IMR-90 (cell line): Measurements from ENCODE around the gene SSBP2. TPM values are rescaled to one million over a fixed set of nuclear protein-coding genes. Genes with fewer than 3 reads are reported as not detected.

Experiments used
- ATAC-seq: fragments of 200-7000 bp; cut with Tn5 transposase; 2 replicates; pipeline ENCODE4 v1.9.1; 2020; ENCODE audit warnings: low read depth, mild to moderate bottlenecking, moderate library complexity
- BruUV-seq: library from RNA; stranded (reverse); fragments of 400-500 nt; replicated peaks from 2 replicates; lab custom pipeline; 2021; lab: Mats Ljungman, UMichigan
- CTCF ChIA-PET: fragments of 300-600 bp; formaldehyde crosslinking; extraction: SDS; loops from one replicate; lab custom pipeline; 2021; ENCODE audit warnings: antibody characterized with exemption; lab: Yijun Ruan, JAX
- POLR2A ChIA-PET: fragments of 300-600 bp; sonication (Branson Sonifier 250); formaldehyde crosslinking; loops from one replicate; lab custom pipeline; 2022; ENCODE audit warnings: antibody characterized with exemption; ENCODE audit not compliant: unreplicated experiment; lab: Charles Lee
- DNase-seq: peaks from one replicate; pipeline ENCODE4 v3.0.0; 2013
- H2AFZ ChIP-seq: replicated peaks from 2 replicates; pipeline ENCODE3; 2013; ENCODE audit warnings: low read length, mild to moderate bottlenecking; ENCODE audit not compliant: poor library complexity
- H2AK5ac ChIP-seq: 2 replicates; pipeline ENCODE4 v1.6.1; 2013; ENCODE audit warnings: low read depth, low read length, inconsistent platforms
- H2AK9ac ChIP-seq: replicated peaks from 2 replicates; pipeline ENCODE3; 2013; ENCODE audit warnings: mild to moderate bottlenecking, low read depth, low read length, moderate library complexity; ENCODE audit not compliant: poor library complexity
- H2BK120ac ChIP-seq: 2 replicates; pipeline ENCODE4 v1.6.1; 2013; ENCODE audit warnings: low read depth, low read length, inconsistent platforms
- H2BK15ac ChIP-seq: 3 replicates; pipeline ENCODE4 v1.6.1; 2013; ENCODE audit warnings: low read depth, low read length, inconsistent platforms
- H2BK20ac ChIP-seq: 2 replicates; pipeline ENCODE4 v1.6.1; 2013; ENCODE audit warnings: low read depth, mild to moderate bottlenecking, inconsistent platforms, low read length, moderate library complexity
- H2BK5ac ChIP-seq: 2 replicates; pipeline ENCODE4 v1.6.1; 2013; ENCODE audit warnings: mild to moderate bottlenecking, low read depth, low read length, inconsistent platforms; ENCODE audit not compliant: poor library complexity, severe bottlenecking
- H3K14ac ChIP-seq: replicated peaks from 2 replicates; pipeline ENCODE4 v1.6.1; 2013; ENCODE audit warnings: low read depth, low read length, inconsistent platforms
- H3K18ac ChIP-seq: 2 replicates; pipeline ENCODE4 v1.6.1; 2013; ENCODE audit warnings: low read depth, low read length, control low read depth
- H3K23ac ChIP-seq: 2 replicates; pipeline ENCODE4 v1.6.1; 2013; ENCODE audit warnings: low read depth, low read length, inconsistent platforms
- H3K27ac ChIP-seq: 2 replicates; pipeline ENCODE4 v1.5.1; 2013; ENCODE audit warnings: mild to moderate bottlenecking, control low read depth, low read length; ENCODE audit not compliant: insufficient read depth
- H3K27me3 ChIP-seq: 2 replicates; pipeline ENCODE4 v1.6.1; 2013; ENCODE audit warnings: low read length; ENCODE audit not compliant: control insufficient read depth, insufficient read depth
- H3K36me3 ChIP-seq: 2 replicates; pipeline ENCODE4 v1.6.1; 2013; ENCODE audit warnings: low read length, mixed read lengths; ENCODE audit not compliant: control insufficient read depth, insufficient read depth
- H3K4ac ChIP-seq: 2 replicates; pipeline ENCODE4 v1.6.1; 2013; ENCODE audit warnings: low read depth, low read length, inconsistent platforms
- H3K4me1 ChIP-seq: 2 replicates; pipeline ENCODE4 v1.6.1; 2013; ENCODE audit warnings: low read length, mixed read lengths; ENCODE audit not compliant: control insufficient read depth, insufficient read depth
- H3K4me2 ChIP-seq: 2 replicates; pipeline ENCODE4 v1.6.1; 2013; ENCODE audit warnings: low read depth, mild to moderate bottlenecking, control low read depth, low read length, moderate library complexity
- H3K4me3 ChIP-seq: 2 replicates; pipeline ENCODE4 v1.5.1; 2013; ENCODE audit warnings: low read depth, mild to moderate bottlenecking, control low read depth, low read length, moderate library complexity; ENCODE audit not compliant: insufficient read depth
- H3K56ac ChIP-seq: 2 replicates; pipeline ENCODE4 v1.6.1; 2013; ENCODE audit warnings: low read length, inconsistent platforms; ENCODE audit not compliant: insufficient read depth; ENCODE audit errors: extremely low read depth
- H3K79me1 ChIP-seq, 2 experiments: 2 replicates each; pipeline ENCODE4 v1.6.1; 2013; ENCODE audit warnings: low read length in 2 of 2, inconsistent platforms in 1 of 2, low read depth in 1 of 2
- H3K9ac ChIP-seq: 2 replicates; pipeline ENCODE4 v1.6.1; 2013; ENCODE audit warnings: low read depth, low read length, control low read depth
- H3K9me1 ChIP-seq: 2 replicates; pipeline ENCODE4 v1.6.1; 2013; ENCODE audit warnings: low read length, inconsistent platforms; ENCODE audit not compliant: insufficient read depth
- H3K9me3 ChIP-seq: 2 replicates; pipeline ENCODE4 v1.6.1; 2013; ENCODE audit warnings: low read length; ENCODE audit not compliant: control insufficient read depth, insufficient read depth
- H4K20me1 ChIP-seq: 2 replicates; pipeline ENCODE4 v1.6.1; 2013; ENCODE audit warnings: low read length, inconsistent platforms; ENCODE audit not compliant: insufficient read depth
- H4K5ac ChIP-seq: 2 replicates; pipeline ENCODE4 v1.6.1; 2013; ENCODE audit warnings: mild to moderate bottlenecking, low read depth, low read length, control low read depth
- H4K8ac ChIP-seq, 2 experiments: 2 replicates each; pipeline ENCODE4 v1.6.1; 2013; ENCODE audit warnings: low read depth in 2 of 2, low read length in 2 of 2, control low read depth in 1 of 2, inconsistent platforms in 1 of 2
- H4K91ac ChIP-seq: 2 replicates; pipeline ENCODE4 v1.6.1; 2013; ENCODE audit warnings: low read depth, low read length, inconsistent platforms; ENCODE audit not compliant: insufficient read depth
- BHLHE40 ChIP-seq: fragments of 150-350 bp; IDR thresholded peaks from 2 replicates; pipeline ENCODE4 v1.6.1; 2016; ENCODE audit warnings: mild to moderate bottlenecking, low read depth, low read length
- CEBPB ChIP-seq: IDR thresholded peaks from 2 replicates; pipeline ENCODE4 v1.6.1; 2012; ENCODE audit warnings: low read depth, low read length, improper control_type of control experiment
- CHD1 ChIP-seq: IDR thresholded peaks from 2 replicates; pipeline ENCODE4 v1.6.1; 2012; ENCODE audit warnings: low read depth, low read length, improper control_type of control experiment
- ELK1 ChIP-seq: fragments of 150-350 bp; IDR thresholded peaks from 2 replicates; pipeline ENCODE4 v1.6.1; 2016; ENCODE audit warnings: low read depth, mild to moderate bottlenecking, low read length, moderate library complexity, borderline replicate concordance
- FOS ChIP-seq: fragments of 150-350 bp; IDR thresholded peaks from 2 replicates; pipeline ENCODE4 v1.6.1; 2016; ENCODE audit warnings: low read depth, low read length
- MAFK ChIP-seq: IDR thresholded peaks from 2 replicates; pipeline ENCODE4 v1.6.1; 2012; ENCODE audit warnings: low read depth, low read length, improper control_type of control experiment
- MAZ ChIP-seq: IDR thresholded peaks from 2 replicates; pipeline ENCODE4 v1.6.1; 2012; ENCODE audit warnings: low read depth, mild to moderate bottlenecking, low read length, improper control_type of control experiment, moderate library complexity, borderline replicate concordance
- MXI1 ChIP-seq: IDR thresholded peaks from 2 replicates; pipeline ENCODE4 v1.6.1; 2012; ENCODE audit warnings: low read depth, mild to moderate bottlenecking, low read length, moderate library complexity, borderline replicate concordance
- NFE2L2 ChIP-seq: fragments of 150-350 bp; IDR thresholded peaks from 2 replicates; pipeline ENCODE4 v1.6.1; 2016; ENCODE audit warnings: low read depth, mild to moderate bottlenecking, low read length
- POLR2A ChIP-seq: IDR thresholded peaks from 2 replicates; pipeline ENCODE4 v1.6.1; 2012; ENCODE audit warnings: mild to moderate bottlenecking, low read depth, low read length
- RAD21 ChIP-seq: IDR thresholded peaks from 2 replicates; pipeline ENCODE4 v1.6.1; 2012; ENCODE audit warnings: low read length, improper control_type of control experiment
- RCOR1 ChIP-seq: IDR thresholded peaks from 2 replicates; pipeline ENCODE4 v1.6.1; 2012; ENCODE audit warnings: mild to moderate bottlenecking, low read length, improper control_type of control experiment; ENCODE audit not compliant: insufficient replicate concordance
- RFX5 ChIP-seq: IDR thresholded peaks from 2 replicates; pipeline ENCODE4 v1.8.0; 2012; ENCODE audit warnings: low read depth, mild to moderate bottlenecking, low read length, moderate library complexity
- SMC3 ChIP-seq: fragments of 150-350 bp; IDR thresholded peaks from 2 replicates; pipeline ENCODE4 v1.6.1; 2016; ENCODE audit warnings: low read depth, mild to moderate bottlenecking, antibody characterized with exemption, low read length, moderate library complexity
- WGBS, 2 experiments: methylation state at CpG; one replicate each; pipeline versions ENCODE4 v1.1.5 to v1.1.7; 2013; ENCODE audit warnings: missing lambda C conversion rate in 2 of 2; ENCODE audit not compliant: insufficient read length in 1 of 2; ENCODE audit errors: extremely low coverage in 2 of 2; 5-methylcytosine and 5-hydroxymethylcytosine counted together
- dilution Hi-C: fragments of 300-500 bp; cut with HindIII; formaldehyde crosslinking; loops from one replicate; pipeline ENCODE4 v1.14.3; 2018; ENCODE audit warnings: low sequenced_read_pairs; ENCODE audit not compliant: unreplicated experiment
- in situ Hi-C: fragments of 300-500 bp; cut with MboI; formaldehyde crosslinking; loops from 3 replicates; pipeline ENCODE4 v1.14.3; 2019; ENCODE audit warnings: low sequenced_read_pairs, inconsistent platforms, mixed read lengths
- intact Hi-C: fragments of 100-400 bp; cut with micrococcal nuclease; formaldehyde crosslinking; loops from 2 replicates; pipeline ENCODE4 v1.10.0; 2022
- polyA plus RNA-seq, 3 experiments: library from polyadenylated mRNA; depleted of rRNA; stranded (reverse); fragments of >200 nt; gene quantifications; 2 replicates each; pipeline ENCODE4 v1.2.3, GENCODE V29; 2012; ENCODE audit warnings: low replicate concordance in 1 of 3
- total RNA-seq: library from RNA; depleted of rRNA; stranded (reverse); fragments of >200 nt; gene quantifications from 2 replicates; pipeline ENCODE4 v1.2.3, GENCODE V29; 2012
- TF ChIP-seq, protein P1 (sequence below): fragments of 150-350 bp; IDR thresholded peaks from 2 replicates; pipeline ENCODE4 v1.6.1; 2017; ENCODE audit warnings: mild to moderate bottlenecking, antibody characterized with exemption, low read length, low read depth
- TF ChIP-seq, protein P2 (sequence below): conservative IDR thresholded peaks from 2 replicates; pipeline ENCODE4 v1.5.1; 2012; ENCODE audit warnings: mild to moderate bottlenecking, low read depth, low read length, improper control_type of control experiment

SSBP2 gene
- total and polyA plus RNA-seq, 2 of the 4 experiments (the other 2 are of a cell fraction), result 38.4 to 42.7 TPM

GRCh38 chr5:81788329-81788728 is 37.4 kb upstream of the SSBP2 start:
- Histone ChIP-seq H2AK5ac (no peak overlapping the region), H2BK120ac (peak overlapping the region; percentile 33), H3K23ac (peak overlapping the region; percentile 3; the same call in 1 of the 2 replicates), H3K4ac (peak overlapping the region; percentile 44), H4K8ac (peak overlapping the region in 1 of 2 experiments; percentile 35; a peak in 2 of 4 replicates), H3K14ac (peak overlapping the region; percentile 20; the same call in 1 of the 2 replicates), H3K4me1 (peaks cover 9% of the 10 kb centered on the region), H3K9me1 (peaks cover 2% of the 10 kb centered on the region; the same call in 1 of the 2 replicates), H3K4me2 (peak overlapping the region; percentile 5; the same call in 1 of the 2 replicates), H3K9me3 (no peaks in the 10 kb centered on the region), H4K5ac (peak overlapping the region; percentile 52), H2AK9ac (no peak overlapping the region), H4K91ac (peak overlapping the region; percentile 43; the same call in 1 of the 2 replicates), H3K79me1 (no peaks in the 10 kb centered on the region), H2BK15ac (no peak overlapping the region; the same call in 2 of the 3 replicates), H3K27me3 (no peaks in the 10 kb centered on the region), H2BK5ac (no peak overlapping the region), H4K20me1 (no peaks in the 10 kb centered on the region), H3K18ac (peak overlapping the region; percentile 61), H3K4me3 (no peak overlapping the region), H3K27ac (peak overlapping the region; percentile 55; the same call in 1 of the 2 replicates), H3K36me3 (no peaks in the 10 kb centered on the region), H2AFZ (no peak overlapping the region), H3K56ac (peak overlapping the region; percentile 38; the same call in 1 of the 2 replicates), H3K9ac (no peak overlapping the region), H2BK20ac (peak overlapping the region; percentile 64)
- dilution Hi-C loops, result no loop called here
- POLR2A ChIA-PET, result no interaction called here
- TF ChIP-seq CHD1 (no peak), MAFK (no peak), SMC3 (no peak), FOS (no peak), CEBPB (no peak), POLR2A (no peak), NFE2L2 (no peak), RFX5 (no peak), BHLHE40 (no peak), RCOR1 (no peak), MXI1 (no peak), ELK1 (no peak), RAD21 (no peak), MAZ (no peak)
- TF ChIP-seq, protein P1, sequence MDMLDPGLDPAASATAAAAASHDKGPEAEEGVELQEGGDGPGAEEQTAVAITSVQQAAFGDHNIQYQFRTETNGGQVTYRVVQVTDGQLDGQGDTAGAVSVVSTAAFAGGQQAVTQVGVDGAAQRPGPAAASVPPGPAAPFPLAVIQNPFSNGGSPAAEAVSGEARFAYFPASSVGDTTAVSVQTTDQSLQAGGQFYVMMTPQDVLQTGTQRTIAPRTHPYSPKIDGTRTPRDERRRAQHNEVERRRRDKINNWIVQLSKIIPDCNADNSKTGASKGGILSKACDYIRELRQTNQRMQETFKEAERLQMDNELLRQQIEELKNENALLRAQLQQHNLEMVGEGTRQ, result no peak
- TF ChIP-seq, protein P2, sequence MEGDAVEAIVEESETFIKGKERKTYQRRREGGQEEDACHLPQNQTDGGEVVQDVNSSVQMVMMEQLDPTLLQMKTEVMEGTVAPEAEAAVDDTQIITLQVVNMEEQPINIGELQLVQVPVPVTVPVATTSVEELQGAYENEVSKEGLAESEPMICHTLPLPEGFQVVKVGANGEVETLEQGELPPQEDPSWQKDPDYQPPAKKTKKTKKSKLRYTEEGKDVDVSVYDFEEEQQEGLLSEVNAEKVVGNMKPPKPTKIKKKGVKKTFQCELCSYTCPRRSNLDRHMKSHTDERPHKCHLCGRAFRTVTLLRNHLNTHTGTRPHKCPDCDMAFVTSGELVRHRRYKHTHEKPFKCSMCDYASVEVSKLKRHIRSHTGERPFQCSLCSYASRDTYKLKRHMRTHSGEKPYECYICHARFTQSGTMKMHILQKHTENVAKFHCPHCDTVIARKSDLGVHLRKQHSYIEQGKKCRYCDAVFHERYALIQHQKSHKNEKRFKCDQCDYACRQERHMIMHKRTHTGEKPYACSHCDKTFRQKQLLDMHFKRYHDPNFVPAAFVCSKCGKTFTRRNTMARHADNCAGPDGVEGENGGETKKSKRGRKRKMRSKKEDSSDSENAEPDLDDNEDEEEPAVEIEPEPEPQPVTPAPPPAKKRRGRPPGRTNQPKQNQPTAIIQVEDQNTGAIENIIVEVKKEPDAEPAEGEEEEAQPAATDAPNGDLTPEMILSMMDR, result no peak
- in situ Hi-C loops, result loop anchor here (5.0 kb wide), 1 partner anchor 59 kb away; no protein-coding TSS in a partner anchor
- BruUV-seq, result no TSS peak
- ATAC-seq (0 out of 2 replicates have a peak, but pooled peaks have one; percentile 24), DNase-seq (no peak)
- WGBS, 2 experiments, result no CpG with 5 or more reads among the region's 2 CpGs
- CTCF ChIA-PET, result no interaction called here
- intact Hi-C loops, result no loop called here
